ENCODE measurements around the gene LRP8. TPM values are rescaled to one million over a fixed set of nuclear protein-coding genes. Genes with fewer than 3 reads are reported as not detected.

Gene LRP8
- total RNA-seq, 1 donor from 2014 or later: 12.8 TPM

DNA sequence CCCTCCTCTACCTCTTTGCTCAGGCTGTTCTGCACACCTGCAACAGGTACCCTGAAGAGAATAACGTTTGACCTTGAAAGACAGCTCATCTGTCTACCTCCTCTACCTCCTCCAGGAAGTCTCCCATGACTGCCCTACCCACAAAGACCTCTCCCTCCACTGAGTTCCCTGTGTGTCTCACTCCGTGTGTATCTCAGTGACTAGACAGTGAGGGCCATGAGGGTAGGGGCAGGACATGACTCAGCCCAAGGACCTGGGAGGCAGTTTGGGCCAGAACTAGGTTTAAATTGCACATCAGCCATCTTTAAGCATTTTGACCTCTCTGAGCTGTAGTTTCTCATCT, 32.0 kb upstream of the LRP8 start:
- Mint-ChIP-seq H3K27me3 (ENCODE audit: low read depth, unreplicated experiment) (peaks cover 5% of the 10 kb centered on the region), H3K27ac (ENCODE audit: unreplicated experiment) (no peak overlapping the region), H3K4me3 (ENCODE audit: unreplicated experiment) (no peak overlapping the region)

DNA sequence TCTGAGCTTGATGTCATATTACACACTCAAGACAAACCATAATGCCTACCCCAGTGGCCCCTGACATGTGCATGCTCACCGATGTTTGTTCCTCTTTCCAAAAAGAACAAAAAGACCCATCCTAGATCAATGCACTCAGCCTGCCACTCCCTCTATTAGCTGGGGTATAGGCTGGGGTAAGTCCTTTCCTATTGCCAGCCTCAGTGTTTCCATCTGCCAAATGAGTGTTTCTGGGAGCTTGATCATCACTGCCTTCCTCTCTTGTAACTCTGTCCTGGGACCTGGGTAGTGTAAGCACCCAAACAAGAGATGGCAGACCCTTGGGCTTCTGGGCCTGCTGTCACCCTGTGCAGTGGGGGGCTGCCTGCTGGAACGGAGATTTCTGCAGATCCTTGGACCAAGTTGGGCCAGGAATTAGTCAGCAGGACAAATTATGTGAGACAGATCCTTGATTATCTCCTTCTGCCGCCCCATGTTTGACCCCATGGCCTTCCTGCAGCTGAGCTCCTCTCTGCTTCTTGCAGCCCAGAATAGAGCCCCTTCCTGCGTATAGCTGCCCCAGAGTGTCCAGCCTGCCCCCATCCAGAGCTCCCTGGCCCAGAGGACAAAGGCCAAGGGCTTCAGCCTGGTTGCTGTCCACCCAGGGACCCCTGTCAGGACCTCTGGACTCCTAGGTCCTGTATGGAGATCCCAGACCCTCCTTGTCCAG, 31.5 kb upstream of the LRP8 start:
- no peak for FAIRE-seq

More for the DNA sequence above, 32.0 kb upstream of the LRP8 start:
- Histone ChIP-seq H3K79me2 (ENCODE audit: insufficient read depth, low read length) (no peaks in the 10 kb centered on the region), H3K9me3 (ENCODE audit: insufficient read depth, low read depth, low read length) (peaks cover 5% of the 10 kb centered on the region), H3K36me3 (ENCODE audit: insufficient read depth, low read length) (no peaks in the 10 kb centered on the region), H3K27ac (ENCODE audit: low read depth, low read length) (no peak overlapping the region), H3K4me3 (ENCODE audit: insufficient read depth, low read depth, low read length) (no peak overlapping the region), H3K4me2 (ENCODE audit: low read length) (no peak overlapping the region), H3K4me1 (ENCODE audit: insufficient read depth, low read length) (no peaks in the 10 kb centered on the region), H4K20me1 (ENCODE audit: insufficient read depth, low read length) (no peaks in the 10 kb centered on the region), H3K27me3 (ENCODE audit: insufficient read depth, low read length) (peaks cover 4% of the 10 kb centered on the region), H2AFZ (ENCODE audit: low read depth, low read length) (no peak overlapping the region), H3K9ac (ENCODE audit: low read length) (no peak overlapping the region)
- Mint-ChIP-seq H3K4me1 (ENCODE audit: low read depth, unreplicated experiment) (no peaks in the 10 kb centered on the region), H3K36me3 (ENCODE audit: low read depth, unreplicated experiment) (no peaks in the 10 kb centered on the region), H3K9me3 (ENCODE audit: unreplicated experiment) (peaks cover 21% of the 10 kb centered on the region)
- FAIRE-seq (no peak), DNase-seq (ENCODE audit: low read depth) (no peak)
- no peak for TF ChIP-seq EZH2 (IDR thresholded peaks at IDR 0.05; ENCODE audit: insufficient read depth, low read length)
- TF ChIP-seq, protein P1, sequence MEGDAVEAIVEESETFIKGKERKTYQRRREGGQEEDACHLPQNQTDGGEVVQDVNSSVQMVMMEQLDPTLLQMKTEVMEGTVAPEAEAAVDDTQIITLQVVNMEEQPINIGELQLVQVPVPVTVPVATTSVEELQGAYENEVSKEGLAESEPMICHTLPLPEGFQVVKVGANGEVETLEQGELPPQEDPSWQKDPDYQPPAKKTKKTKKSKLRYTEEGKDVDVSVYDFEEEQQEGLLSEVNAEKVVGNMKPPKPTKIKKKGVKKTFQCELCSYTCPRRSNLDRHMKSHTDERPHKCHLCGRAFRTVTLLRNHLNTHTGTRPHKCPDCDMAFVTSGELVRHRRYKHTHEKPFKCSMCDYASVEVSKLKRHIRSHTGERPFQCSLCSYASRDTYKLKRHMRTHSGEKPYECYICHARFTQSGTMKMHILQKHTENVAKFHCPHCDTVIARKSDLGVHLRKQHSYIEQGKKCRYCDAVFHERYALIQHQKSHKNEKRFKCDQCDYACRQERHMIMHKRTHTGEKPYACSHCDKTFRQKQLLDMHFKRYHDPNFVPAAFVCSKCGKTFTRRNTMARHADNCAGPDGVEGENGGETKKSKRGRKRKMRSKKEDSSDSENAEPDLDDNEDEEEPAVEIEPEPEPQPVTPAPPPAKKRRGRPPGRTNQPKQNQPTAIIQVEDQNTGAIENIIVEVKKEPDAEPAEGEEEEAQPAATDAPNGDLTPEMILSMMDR (IDR thresholded peaks at IDR 0.05; ENCODE audit: insufficient read depth, low read depth, low read length): no peak

DNA sequence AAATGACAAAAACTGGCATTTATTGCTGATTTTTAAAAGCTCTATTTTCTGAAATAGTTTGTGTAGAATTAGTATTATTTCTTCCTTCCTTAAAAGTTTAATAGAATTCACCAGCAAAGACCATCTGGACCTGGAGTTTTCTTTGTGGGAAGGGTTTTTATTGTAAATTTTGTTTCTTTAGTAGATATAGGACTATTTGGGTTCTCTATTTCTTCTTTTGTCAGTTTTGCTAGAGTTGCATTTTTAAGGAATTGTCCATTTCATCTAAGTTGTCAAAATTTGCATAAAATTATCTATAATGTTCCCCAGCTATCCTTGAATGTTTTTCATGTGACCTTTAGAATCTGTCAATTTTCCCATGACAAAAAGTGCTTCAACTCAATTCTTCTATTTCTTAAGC, 28.8 kb upstream of the LRP8 start:
- TF ChIP-seq, protein P1 (IDR thresholded peaks at IDR 0.05; ENCODE audit: insufficient read depth, low read depth, low read length): no peak
- TF ChIP-seq EZH2 (IDR thresholded peaks at IDR 0.05; ENCODE audit: insufficient read depth, low read length): no peak
- no peak overlapping the region for H3K27ac Mint-ChIP-seq (ENCODE audit: unreplicated experiment)
- no peak overlapping the region for H3K9ac ChIP-seq (ENCODE audit: low read length)
- no peak overlapping the region for H3K27ac ChIP-seq (ENCODE audit: low read depth, low read length)
- H2AFZ ChIP-seq (ENCODE audit: low read depth, low read length): no peak overlapping the region
- H3K36me3 ChIP-seq (ENCODE audit: insufficient read depth, low read length): no peaks in the 10 kb centered on the region
- H3K27me3 Mint-ChIP-seq (ENCODE audit: low read depth, unreplicated experiment): no peaks in the 10 kb centered on the region
- DNase-seq (ENCODE audit: low read depth) (no peak), FAIRE-seq (no peak)
- no peak overlapping the region for H3K4me2 ChIP-seq (ENCODE audit: low read length)
- no peaks in the 10 kb centered on the region for H3K36me3 Mint-ChIP-seq (ENCODE audit: low read depth, unreplicated experiment)
- H3K9me3 Mint-ChIP-seq (ENCODE audit: unreplicated experiment): peaks cover 17% of the 10 kb centered on the region
- H3K79me2 ChIP-seq (ENCODE audit: insufficient read depth, low read length): no peaks in the 10 kb centered on the region
- no peaks in the 10 kb centered on the region for H3K4me1 Mint-ChIP-seq (ENCODE audit: low read depth, unreplicated experiment)
- no peak overlapping the region for H3K4me3 ChIP-seq (ENCODE audit: insufficient read depth, low read depth, low read length)
- no peak overlapping the region for H3K4me3 Mint-ChIP-seq (ENCODE audit: unreplicated experiment)
- no peaks in the 10 kb centered on the region for H3K27me3 ChIP-seq (ENCODE audit: insufficient read depth, low read length)
- H3K9me3 ChIP-seq (ENCODE audit: insufficient read depth, low read depth, low read length): peaks cover 5% of the 10 kb centered on the region
- no peaks in the 10 kb centered on the region for H4K20me1 ChIP-seq (ENCODE audit: insufficient read depth, low read length)
- H3K4me1 ChIP-seq (ENCODE audit: insufficient read depth, low read length): no peaks in the 10 kb centered on the region

More for the DNA sequence above, 31.5 kb upstream of the LRP8 start:
- TF ChIP-seq, protein P1 (IDR thresholded peaks at IDR 0.05; ENCODE audit: insufficient read depth, low read depth, low read length): no peak
- no peak for TF ChIP-seq EZH2 (IDR thresholded peaks at IDR 0.05; ENCODE audit: insufficient read depth, low read length)
- Mint-ChIP-seq H3K4me1 (ENCODE audit: low read depth, unreplicated experiment) (no peaks in the 10 kb centered on the region), H3K36me3 (ENCODE audit: low read depth, unreplicated experiment) (no peaks in the 10 kb centered on the region), H3K27me3 (ENCODE audit: low read depth, unreplicated experiment) (peaks cover 2% of the 10 kb centered on the region), H3K27ac (ENCODE audit: unreplicated experiment) (no peak overlapping the region), H3K4me3 (ENCODE audit: unreplicated experiment) (no peak overlapping the region), H3K9me3 (ENCODE audit: unreplicated experiment) (peaks cover 19% of the 10 kb centered on the region)
- no peak for DNase-seq (ENCODE audit: low read depth)
- Histone ChIP-seq H3K9me3 (ENCODE audit: insufficient read depth, low read depth, low read length) (peaks cover 5% of the 10 kb centered on the region), H3K9ac (ENCODE audit: low read length) (no peak overlapping the region), H3K4me3 (ENCODE audit: insufficient read depth, low read depth, low read length) (no peak overlapping the region), H3K27me3 (ENCODE audit: insufficient read depth, low read length) (peaks cover 3% of the 10 kb centered on the region), H3K36me3 (ENCODE audit: insufficient read depth, low read length) (no peaks in the 10 kb centered on the region), H3K79me2 (ENCODE audit: insufficient read depth, low read length) (no peaks in the 10 kb centered on the region), H4K20me1 (ENCODE audit: insufficient read depth, low read length) (no peaks in the 10 kb centered on the region), H3K4me1 (ENCODE audit: insufficient read depth, low read length) (no peaks in the 10 kb centered on the region), H2AFZ (ENCODE audit: low read depth, low read length) (no peak overlapping the region), H3K27ac (ENCODE audit: low read depth, low read length) (no peak overlapping the region), H3K4me2 (ENCODE audit: low read length) (no peak overlapping the region)

Data from astrocyte (in vitro differentiated cells and primary cell).